ENCODE results near the gene WDR13.
A peak's percentile ranks its signal among the peaks of the same experiment; 100 is the strongest.
"Not testable (repeated sequence)": the region's sequence is repeated elsewhere in the genome, so short reads cannot be mapped to it uniquely, and the experiment has no call there.

WDR13 gene

DNA sequence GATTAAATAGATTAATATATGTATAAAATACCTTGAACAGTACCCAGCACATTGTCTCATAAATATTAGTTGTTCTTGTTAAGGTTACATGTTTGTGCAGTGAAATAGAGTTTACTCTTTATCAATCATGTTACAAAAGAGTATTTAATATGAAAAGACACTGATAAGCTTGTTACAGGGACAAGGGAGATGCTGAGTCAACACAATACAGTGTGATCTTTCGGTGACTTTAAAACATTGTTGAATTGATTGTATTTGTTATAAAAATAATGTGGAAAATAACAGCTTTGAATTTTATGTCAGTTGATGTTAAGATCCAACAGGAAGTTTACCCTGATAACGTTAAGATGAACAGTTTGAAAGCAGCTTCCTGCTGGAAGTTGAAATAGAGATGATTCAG, 1.4 kb upstream of the WDR13 start:
- no peak for DNase-seq

GRCh38 chrX:48598614-48599013, 1.3 kb downstream of the WDR13 start:
- DNase-seq: no peak

- no peak for DNase-seq
These were observed 2.0 kb downstream of the WDR13 start for GRCh38 chrX:48599341-48599740.

DNA sequence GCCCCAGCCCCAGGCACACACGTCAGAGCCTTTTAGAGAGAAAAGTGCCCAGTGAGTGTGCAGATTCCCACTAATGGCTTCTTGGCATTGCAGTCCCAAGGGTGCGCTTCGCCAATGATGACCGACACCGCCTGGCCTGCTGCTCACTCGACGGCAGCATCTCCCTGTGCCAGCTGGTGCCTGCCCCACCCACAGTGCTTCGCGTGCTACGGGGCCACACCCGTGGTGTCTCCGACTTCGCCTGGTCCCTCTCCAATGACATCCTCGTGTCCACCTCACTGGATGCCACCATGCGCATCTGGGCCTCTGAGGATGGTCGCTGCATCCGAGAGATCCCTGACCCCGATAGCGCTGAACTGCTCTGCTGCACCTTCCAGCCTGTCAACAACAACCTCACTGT, 2.9 kb downstream of the WDR13 start:
- no peak for DNase-seq

GRCh38 chrX:48601741-48602394, 4.6 kb downstream of the WDR13 start:
- DNase-seq: no peak

GRCh38 chrX:48604701-48605100, 7.4 kb downstream of the WDR13 start:
- no peak for DNase-seq

DNA sequence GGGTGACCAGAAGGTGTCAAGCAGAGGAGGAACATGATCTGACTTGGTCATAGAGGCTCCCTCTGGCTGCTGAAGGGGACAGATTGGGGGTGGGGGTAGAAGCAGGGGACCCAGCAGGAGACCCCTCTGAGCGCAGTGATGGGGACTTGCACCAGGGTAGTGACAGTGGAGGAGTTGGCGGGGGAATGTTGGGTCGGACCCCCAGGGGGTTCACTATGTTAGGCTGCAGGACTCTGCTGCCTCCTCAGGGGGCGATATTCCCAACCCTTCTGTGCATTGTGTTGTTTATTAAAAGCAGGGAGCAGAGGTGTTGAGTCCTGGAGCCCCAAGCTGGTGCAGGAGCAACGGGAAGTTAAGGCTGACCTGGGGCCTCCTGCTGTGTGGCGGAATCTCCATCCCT, 8.8 kb downstream of the WDR13 start:
- no peak for DNase-seq

DNA sequence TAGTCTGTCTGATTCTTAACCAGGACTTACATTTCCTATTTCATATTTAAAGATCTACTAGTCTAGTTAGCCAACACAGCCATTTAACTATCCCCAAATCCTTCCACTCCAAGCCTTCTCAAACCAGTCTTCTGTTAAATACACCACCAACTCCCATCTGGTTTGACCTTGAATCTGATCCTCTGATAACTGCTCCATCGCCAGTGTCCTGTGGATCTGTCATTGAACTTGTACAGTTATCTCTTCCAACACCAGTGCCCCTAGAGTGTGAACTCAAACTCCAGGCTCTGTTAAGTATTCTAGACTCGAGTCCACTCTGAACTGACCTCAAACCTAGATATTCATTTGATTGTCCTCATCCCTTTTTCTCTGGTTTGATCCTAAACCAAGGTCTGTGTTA, 14.4 kb downstream of the WDR13 start:
- DNase-seq: no peak

DNA sequence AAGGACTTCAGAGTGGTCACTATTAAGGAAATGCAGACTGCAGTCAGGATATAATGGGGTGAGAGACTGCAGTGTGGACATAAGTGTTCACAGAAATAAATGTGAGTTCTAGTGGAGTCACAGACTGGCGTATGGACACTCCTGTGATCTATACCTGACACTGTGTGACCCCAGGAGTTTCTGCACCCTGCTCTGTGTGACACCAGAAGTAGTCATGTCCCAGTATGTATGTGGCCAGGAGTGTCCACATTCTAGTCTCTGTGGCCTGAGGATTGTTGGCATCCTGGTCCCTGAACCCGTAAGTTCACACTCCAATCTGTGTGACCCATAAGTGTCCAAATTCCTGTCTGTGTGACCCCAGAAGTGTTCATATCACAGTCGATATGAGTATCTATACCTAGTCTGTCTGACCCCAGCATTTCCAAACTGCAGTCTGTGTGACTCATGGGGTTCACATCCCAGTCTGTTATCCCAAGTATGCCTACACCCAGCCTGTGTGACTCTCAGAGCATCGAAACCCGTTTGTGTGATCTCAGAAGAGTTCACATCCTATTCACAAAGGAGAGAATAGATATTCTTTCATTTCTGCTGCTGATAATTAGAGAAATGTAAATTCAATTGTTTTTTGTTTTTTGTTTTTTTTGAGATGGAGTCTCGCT, 16.3 kb downstream of the WDR13 start:
- no peak for DNase-seq

- DNase-seq: no peak
These were observed 19.3 kb downstream of the WDR13 start for GRCh38 chrX:48616576-48616975.

DNA sequence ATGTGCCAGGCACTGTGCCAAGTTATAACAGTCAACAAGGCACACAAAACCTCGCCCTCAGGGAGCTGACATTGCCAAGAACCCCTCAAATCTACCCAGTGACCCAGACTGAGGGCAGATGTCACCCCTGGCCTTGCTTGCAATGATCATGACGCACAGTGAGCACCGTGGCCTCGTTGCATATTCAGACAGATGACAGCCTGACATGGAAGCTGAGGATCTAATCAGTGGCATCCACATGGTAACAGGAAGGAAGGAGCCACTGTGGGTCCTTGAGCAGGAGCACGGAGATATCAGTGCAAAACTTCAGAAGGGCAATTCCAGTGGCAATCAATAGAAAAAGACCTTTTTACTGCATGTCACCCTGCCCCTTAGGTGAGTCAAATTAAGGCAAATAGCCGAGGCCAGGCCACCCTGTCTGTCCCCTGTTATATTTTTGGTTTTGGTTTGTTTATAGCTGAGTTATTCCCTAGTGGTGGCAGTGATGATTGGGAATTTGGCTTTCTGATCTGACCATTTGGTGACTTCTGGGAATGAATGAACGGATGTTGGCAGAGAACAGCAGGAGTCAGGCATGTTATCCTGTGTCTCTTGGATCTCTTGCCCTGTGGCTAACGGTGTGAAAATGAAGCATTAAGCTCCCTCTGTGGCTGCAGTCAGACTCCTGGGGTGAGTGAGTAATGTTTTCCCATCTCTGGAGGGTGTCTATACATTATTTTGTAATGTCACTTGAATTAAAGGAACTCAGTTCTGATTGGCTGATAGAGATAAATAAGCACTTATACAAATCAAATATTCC, 20.4 kb downstream of the WDR13 start:
- no peak for DNase-seq

DNA sequence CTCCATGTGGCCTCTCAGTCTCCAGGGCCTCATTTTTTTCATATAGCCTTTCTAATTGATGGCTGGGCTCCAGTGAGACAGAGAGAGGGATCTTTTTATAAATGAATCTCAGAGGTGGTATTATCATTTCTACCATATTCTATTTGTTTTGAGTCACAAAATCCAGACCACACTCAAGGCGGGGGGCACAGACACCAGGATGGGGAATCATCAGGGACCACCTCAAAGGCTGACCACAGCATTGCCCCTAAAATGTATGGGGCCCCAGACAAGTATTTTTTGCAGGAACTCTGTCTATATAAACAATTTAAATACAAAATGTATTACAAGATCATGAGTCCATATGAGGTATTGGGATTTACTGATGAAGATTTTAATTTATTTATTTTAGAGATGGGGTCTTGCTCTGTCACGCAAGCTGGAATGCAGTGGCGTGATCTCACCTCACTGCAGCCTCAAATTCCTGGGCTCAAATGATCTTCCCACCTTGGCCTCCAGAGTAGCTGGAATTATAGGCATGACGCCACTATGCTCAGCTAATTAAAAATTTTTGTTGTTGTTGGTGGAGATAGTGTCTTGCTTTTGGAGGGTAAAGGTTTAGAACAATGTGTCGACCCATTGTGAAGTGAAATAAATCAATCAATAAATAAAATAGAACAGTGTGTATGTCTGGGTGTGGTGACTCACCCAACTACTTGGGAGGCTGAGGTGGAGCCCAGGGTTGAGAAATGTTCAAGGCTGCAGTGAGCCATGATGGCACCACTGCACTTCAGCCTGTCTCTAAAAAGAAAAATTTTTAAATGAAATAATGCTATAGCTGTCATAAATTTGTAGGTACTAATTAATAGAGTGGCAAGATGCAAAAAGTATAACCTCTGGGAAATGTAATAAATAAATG, 29.4 kb downstream of the WDR13 start:
- no peak for DNase-seq

DNA sequence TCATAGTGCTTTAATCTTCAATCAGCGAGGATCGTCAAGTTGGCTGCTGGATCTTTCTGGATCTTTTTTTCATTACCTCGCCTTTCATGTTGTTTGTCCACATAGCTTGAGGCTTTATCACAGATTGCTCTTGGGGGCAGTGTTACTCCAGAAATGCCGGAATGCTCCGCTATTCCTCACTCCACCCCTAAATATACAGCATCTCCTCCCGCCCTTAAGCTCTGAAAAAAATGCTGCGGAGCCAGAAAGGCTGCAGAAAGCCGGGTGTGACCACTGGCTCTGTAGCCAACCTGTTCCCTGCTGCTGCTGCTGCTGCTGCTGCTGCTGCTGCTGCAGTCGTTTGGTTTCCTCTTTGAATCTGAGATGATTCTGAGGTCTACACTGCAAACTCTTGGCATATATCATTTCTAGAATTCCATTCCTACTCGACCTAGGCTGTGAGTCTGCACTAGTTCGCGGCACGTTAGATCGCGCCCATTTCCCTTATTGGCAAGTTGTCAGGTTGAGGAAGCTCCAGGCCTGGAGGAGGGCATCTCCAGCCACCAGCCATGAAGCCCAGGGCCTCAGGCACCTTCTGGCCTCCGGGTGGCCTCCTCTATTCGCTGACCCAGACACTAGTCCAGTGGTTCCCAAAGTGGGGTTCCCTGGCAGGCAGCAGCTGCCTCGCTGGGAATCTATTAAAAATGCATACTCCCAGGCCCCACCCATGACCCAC, 34.2 kb downstream of the WDR13 start:
- peak; percentile 61 for DNase-seq

GRCh38 chrX:48632207-48632606, 34.9 kb downstream of the WDR13 start:
- no peak for DNase-seq

DNA sequence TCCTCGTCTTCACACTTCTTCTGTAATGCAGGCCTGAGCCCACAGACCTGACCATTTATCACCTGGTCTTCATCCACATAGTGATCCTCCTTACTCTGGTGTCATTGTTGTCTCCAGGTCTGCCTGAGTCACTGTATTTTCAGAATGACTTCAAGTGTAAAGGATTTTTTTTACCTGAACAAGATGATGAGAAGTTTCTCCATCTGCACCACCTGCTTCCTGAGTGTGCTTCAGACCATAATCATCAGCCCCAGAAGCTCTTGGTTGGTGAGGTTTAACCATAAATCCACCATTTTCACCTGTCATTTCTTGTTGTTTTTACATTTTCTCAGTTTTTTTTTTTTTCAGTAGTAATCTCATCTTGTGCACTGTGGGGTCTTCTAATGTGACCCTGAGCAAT, 39.0 kb downstream of the WDR13 start:
- DNase-seq: no peak

GRCh38 chrX:48636776-48637175, 39.5 kb downstream of the WDR13 start:
- no peak for DNase-seq

- DNase-seq: no peak
These were observed 48.4 kb downstream of the WDR13 start for GRCh38 chrX:48645669-48646068.

- no peak for DNase-seq
These were observed 51.1 kb downstream of the WDR13 start for GRCh38 chrX:48648336-48648751.

DNA sequence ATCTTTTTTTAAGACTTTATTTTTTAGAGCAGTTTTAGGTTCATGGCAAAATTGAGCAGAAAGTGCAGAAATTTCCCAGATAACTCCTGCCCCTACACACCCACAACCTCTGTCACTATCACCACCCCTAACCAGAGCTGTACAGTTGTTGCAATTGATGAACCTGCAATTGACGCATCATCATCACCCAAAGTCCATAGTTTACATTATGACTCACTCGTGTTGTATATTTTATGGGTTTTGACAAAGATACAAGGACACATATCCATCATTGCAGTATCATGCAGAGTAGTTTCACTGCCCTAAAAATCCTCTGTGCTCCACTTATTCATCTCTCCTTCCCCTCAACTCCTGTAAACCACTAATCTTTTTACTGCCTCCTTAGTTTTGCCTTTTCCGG, 51.8 kb downstream of the WDR13 start:
- no peak for DNase-seq

- DNase-seq: not testable (repeated sequence)
These were observed 54.8 kb downstream of the WDR13 start for GRCh38 chrX:48652055-48652579.

DNA sequence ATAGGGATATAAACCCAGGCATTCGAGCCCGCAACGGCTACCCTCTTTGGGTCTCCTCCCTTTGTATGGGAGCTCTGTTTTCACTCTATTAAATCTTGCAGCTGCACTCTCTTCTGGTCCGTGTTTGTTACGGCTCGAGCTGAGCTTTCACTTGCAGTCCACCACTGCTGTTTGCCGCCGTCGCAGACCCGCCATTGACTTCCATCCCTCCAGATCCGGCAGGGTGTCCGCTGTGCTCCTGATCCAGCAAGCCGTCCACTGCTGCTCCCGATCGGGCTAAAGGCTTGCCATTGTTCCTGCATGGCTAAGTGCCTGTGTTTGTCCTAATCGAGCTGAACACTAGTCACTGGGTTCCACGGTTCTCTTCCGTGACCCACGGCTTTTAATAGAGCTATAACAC, 57.5 kb downstream of the WDR13 start:
- DNase-seq: not testable (repeated sequence)
